H7 (cell line): Measurements from ENCODE around the gene ITGA6. TPM values are rescaled to one million over a fixed set of nuclear protein-coding genes. Genes with fewer than 3 reads are reported as not detected.

Source experiments
- DNase-seq: peaks from one replicate; pipeline ENCODE4 v3.0.0; 2012
- H3K27me3 ChIP-seq: 2 replicates; pipeline ENCODE4 v1.6.0; 2011; ENCODE audit warnings: mild to moderate bottlenecking, low read length; ENCODE audit not compliant: control insufficient read depth, insufficient read depth
- H3K36me3 ChIP-seq: replicated peaks from 2 replicates; pipeline ENCODE4 v1.5.1; 2011; ENCODE audit warnings: low read length; ENCODE audit not compliant: control insufficient read depth, insufficient read depth
- H3K4me3 ChIP-seq: 2 replicates; pipeline ENCODE4 v1.5.1; 2011; ENCODE audit warnings: low read depth, mild to moderate bottlenecking, control low read depth, low read length, moderate library complexity; ENCODE audit not compliant: insufficient read depth
- total RNA-seq: library from RNA; depleted of rRNA; stranded (reverse); fragments of >200 nt; shearing (Covaris generic); gene quantifications from 2 replicates; pipeline ENCODE4 v1.2.3, GENCODE V29; 2014

ITGA6 gene
- total RNA-seq, 1 experiment from 2014 or later: 57.3 TPM

DNA sequence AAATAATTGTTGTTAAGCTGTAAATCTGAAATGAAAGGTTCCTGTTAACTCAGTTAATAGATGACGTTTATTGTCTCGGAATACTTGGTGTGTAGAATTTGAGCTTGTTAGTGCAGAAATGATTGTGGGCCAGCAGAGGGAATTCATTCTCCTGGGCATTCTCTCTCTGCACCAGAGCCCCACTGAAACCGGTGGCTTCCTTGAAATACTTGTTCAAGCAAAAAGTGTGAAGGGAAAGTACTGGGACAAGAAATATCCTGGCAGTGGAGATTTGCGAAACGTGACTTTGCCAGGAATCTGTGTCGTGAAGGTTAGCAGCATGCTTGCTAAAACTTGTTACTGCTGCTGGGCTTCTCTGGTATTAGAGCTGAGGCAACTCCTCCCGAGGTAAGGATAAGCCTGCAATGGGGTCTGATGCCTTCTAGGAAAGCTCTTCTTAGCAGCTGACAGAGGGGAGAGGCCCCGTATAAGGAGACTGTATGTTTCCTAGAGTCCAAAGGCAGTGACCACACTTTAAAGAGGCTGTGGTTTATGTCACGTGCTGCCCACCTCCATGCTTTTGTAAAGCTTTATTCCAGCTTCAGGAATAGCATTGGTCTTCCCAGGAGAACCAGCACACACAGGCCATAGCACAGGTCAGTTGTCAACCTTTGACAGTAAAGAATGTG lies 2.0 kb downstream of the ITGA6 start:
- H3K4me3 ChIP-seq: peak overlapping the region; percentile 88
- no peak for DNase-seq
- H3K36me3 ChIP-seq: no peaks in the 10 kb centered on the region
- H3K27me3 ChIP-seq: peaks cover 5% of the 10 kb centered on the region

GRCh38 chr2:172430027-172430426 lies 2.6 kb downstream of the ITGA6 start:
- H3K27me3 ChIP-seq: peaks cover 5% of the 10 kb centered on the region
- H3K4me3 ChIP-seq: no peak overlapping the region
- no peak for DNase-seq
- H3K36me3 ChIP-seq: no peaks in the 10 kb centered on the region

DNA sequence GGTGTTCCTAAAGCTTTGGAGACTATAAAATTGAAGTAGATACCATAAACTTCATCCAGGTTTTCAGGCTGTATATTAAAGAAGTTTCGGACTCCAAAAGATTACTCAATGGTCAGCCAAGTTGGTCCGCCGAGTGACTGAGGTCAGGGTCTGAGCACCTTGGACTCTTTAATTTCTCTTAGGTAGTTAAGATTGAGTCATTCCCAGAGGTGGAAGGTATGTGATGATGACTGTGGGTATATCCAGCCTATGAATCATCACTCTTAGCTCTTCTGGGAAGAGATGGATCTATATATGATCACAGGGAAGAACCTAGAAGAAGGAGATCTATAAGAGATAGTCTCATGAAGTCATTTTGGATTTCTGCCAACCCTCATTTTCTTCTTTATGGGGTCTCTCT lies 3.3 kb downstream of the ITGA6 start:
- no peak for DNase-seq
- H3K36me3 ChIP-seq: no peaks in the 10 kb centered on the region
- peaks cover 5% of the 10 kb centered on the region for H3K27me3 ChIP-seq
- no peak overlapping the region for H3K4me3 ChIP-seq

DNA sequence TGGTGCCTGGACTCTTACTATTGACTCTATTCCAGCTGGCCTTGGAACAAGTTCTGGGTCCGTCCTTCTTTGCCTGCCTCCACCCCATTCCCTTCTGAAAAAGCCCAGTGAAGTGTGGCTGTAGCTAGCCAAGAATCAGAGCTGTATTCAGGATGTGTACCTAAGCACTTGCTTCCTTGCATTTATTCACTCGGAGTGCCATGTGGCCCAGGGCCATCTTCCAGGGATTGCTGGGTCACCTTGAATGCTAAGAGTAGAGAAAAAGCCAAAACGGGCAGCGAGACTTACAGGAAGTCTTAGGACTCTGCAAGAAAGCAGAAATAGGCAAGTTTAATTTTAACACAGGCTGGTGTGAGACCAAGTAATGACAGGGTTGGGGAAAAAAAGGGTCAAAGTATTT lies 4.1 kb downstream of the ITGA6 start:
- DNase-seq: no peak
- Histone ChIP-seq H3K36me3 (no peaks in the 10 kb centered on the region), H3K4me3 (no peak overlapping the region), H3K27me3 (peaks cover 5% of the 10 kb centered on the region)

DNA sequence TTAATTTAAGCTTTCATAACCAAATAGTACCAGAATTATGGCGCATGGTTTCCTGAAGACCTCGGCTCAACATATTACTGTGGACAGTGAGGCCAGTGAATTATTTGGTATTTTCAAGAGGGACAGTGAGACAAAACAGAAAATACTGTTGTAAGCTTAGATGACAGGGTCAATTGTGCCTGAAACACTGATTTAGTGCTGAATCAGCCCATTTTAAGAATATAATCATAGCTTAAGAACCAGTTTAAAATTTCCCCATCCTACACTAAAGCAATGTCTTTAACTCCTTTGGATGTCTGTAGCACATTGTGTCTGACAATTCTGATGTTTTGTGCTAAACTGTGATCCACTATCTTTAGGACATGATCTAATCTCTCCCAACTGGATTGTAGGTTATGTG lies 4.6 kb downstream of the ITGA6 start:
- peaks cover under 1% of the 10 kb centered on the region for H3K27me3 ChIP-seq
- H3K4me3 ChIP-seq: no peak overlapping the region
- H3K36me3 ChIP-seq: no peaks in the 10 kb centered on the region
- DNase-seq: no peak

- no peak for DNase-seq
These were observed 5.8 kb downstream of the ITGA6 start for GRCh38 chr2:172433144-172433543.

DNA sequence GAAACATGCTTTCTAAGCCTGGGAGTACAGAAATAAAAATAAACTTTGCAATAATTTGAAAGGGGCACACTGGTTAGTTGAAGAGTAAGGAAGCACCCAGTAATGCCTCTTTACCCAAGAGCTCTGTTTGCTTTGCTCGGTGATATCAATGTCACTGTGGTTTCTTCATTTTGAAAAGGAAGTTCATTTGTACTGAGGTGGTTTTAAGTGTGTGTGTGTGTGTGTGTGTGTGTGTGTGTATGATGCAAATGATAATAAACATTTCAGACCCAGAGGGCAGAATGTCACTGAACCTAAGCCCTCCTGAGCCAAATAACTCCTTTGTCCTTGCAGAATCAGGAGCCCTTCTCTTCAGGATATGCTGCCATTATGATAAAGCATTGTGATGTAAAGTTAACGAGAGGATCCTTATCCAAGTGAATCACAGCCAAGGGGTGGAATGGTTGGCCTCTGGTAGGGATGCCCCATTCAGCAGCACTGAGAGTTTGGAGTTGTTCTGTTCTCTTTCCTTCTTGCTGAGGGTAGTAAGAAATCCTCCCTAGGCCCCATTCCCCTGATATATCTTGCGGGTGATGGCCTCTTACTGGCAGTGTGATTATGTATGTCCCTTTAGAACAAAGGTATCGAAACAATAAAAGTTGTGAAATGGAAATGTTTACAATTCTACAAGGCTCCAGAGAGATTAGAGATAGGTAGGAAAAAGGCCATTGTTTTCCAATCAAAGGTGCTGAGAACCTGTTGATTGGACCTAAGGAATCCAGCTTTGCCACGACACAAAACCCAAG lies 7.6 kb downstream of the ITGA6 start:
- DNase-seq: peak; percentile 43
- H3K4me3 ChIP-seq: no peak overlapping the region
- H3K27me3 ChIP-seq: no peaks in the 10 kb centered on the region
- no peaks in the 10 kb centered on the region for H3K36me3 ChIP-seq

More at GRCh38 chr2:172433144-172433543, 5.8 kb downstream of the ITGA6 start:
- Histone ChIP-seq H3K4me3 (no peak overlapping the region), H3K36me3 (no peaks in the 10 kb centered on the region), H3K27me3 (no peaks in the 10 kb centered on the region)

GRCh38 chr2:172435606-172435911 lies 8.2 kb downstream of the ITGA6 start:
- H3K4me3 ChIP-seq: no peak overlapping the region
- H3K36me3 ChIP-seq: no peaks in the 10 kb centered on the region
- no peak for DNase-seq
- H3K27me3 ChIP-seq: no peaks in the 10 kb centered on the region

DNA sequence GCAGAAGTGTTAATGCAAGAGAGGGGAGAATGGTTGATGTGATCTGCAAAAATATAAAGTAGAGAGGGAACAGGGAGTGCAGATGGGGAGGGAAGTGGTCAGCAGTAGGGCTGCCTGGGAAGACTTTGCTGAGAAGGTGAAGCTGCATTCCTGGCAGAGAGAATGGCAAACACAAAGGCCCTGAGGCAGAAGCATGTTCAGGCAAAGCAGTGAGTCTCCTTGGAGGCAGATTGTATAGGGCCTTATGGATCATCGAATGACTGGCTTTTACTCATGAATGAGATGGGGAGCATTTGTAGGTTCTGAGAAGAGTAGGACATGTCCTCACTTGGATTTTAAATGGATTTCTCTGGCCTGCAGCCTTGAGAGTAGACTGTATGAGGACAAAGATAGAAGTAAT lies 9.5 kb downstream of the ITGA6 start:
- Histone ChIP-seq H3K27me3 (no peaks in the 10 kb centered on the region), H3K36me3 (no peaks in the 10 kb centered on the region), H3K4me3 (no peak overlapping the region)
- DNase-seq: no peak

DNA sequence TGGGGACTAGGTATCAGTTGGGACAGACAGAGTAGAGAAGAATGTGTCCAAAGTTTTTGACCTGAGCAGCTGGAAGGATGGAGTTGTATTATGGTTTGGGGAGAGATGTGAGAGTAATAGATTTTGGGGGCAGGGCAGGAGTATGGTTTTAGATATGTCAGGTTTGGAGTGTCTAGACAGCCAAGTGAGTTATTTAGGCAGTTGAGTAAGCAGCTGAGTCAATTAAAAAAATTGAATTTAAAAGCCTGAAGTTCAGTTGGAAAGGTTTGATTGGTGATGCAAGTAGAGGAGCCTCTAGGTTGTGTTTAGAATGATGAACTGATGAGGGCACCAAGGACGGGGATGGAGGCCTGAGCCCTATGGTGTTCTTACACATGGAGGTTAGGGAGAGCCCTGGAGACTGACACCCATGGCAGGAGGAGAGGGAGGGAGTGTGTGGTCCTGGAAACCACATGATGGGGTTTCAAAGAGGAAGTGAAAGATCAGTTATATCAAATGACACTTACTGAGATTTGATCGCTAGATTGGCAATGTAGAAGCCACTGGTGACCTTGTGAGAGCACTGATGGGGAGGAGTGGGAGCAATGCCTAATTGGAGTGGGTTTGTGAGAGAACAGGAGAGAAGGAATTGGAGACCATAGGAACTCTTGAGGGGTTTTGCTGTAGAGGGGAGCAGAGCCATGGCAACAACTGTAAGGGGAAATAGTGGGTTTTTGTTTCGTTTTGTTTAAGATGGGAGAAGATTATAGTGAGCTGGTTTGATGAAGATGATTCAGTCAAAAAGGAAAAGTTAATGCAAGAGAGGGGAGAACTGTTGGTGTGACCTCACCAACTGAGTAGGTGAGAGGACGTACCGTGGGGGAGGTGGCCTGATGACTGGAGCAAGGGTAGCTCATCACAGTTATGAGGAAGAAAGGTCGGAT lies 10.3 kb downstream of the ITGA6 start:
- H3K4me3 ChIP-seq: no peak overlapping the region
- DNase-seq: no peak
- H3K36me3 ChIP-seq: no peaks in the 10 kb centered on the region
- H3K27me3 ChIP-seq: no peaks in the 10 kb centered on the region

- DNase-seq: no peak
- H3K27me3 ChIP-seq: no peaks in the 10 kb centered on the region
- no peaks in the 10 kb centered on the region for H3K36me3 ChIP-seq
- H3K4me3 ChIP-seq: no peak overlapping the region
These were observed 11.5 kb downstream of the ITGA6 start for GRCh38 chr2:172438741-172439508.

GRCh38 chr2:172439509-172439860 lies 12.1 kb downstream of the ITGA6 start:
- Histone ChIP-seq H3K36me3 (no peaks in the 10 kb centered on the region), H3K4me3 (no peak overlapping the region), H3K27me3 (no peaks in the 10 kb centered on the region)
- no peak for DNase-seq

- no peak overlapping the region for H3K4me3 ChIP-seq
- DNase-seq: no peak
- H3K36me3 ChIP-seq: no peaks in the 10 kb centered on the region
- H3K27me3 ChIP-seq: no peaks in the 10 kb centered on the region
These were observed 12.5 kb downstream of the ITGA6 start for GRCh38 chr2:172439911-172440310.

DNA sequence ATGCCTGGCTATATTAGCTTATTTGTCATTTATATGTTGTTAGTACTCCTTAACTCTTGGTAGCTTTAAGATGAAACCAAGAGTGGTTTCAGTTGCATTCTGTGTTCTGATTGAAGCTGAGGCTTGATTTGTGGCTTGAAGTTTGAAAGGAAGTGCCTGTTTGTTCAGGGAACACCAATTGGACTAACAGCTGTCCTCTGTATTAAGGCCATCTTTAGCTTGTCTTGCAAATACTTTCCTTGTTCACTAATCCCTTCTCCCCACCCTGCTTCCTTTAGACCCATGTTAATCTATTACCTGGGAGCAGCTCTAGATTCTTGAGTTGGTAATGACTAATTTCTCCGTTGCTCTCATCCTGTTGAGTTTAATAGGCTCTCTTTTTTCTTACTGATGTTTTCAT lies 13.4 kb downstream of the ITGA6 start:
- Histone ChIP-seq H3K36me3 (no peaks in the 10 kb centered on the region), H3K27me3 (no peaks in the 10 kb centered on the region), H3K4me3 (no peak overlapping the region)
- DNase-seq: no peak
